Measurements from ENCODE around the gene DLG2.

DNA sequence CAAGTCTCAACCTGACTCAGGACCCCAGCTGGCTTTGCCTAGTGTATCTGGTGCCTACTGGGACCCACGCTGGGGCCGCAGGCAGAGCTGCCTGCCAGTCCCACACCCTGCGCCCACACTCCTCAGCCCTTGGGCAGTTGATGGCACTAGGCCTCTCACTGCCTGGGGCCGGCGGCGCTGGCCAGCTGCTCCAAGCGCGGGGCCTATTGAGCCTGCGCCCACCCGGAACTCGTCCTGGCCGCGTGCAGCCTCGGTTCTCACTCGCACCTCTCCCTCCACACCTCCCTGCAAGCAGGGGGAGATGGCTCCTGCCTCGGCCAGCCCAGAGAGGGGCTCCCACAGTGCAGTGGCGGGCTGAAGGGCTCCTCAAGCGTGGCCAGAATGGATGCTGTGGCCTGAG, 1432.4 kb downstream of the DLG2 start:
- TF ChIP-seq CTCF (IDR thresholded peaks at IDR 0.05) = no peak
- TF ChIP-seq POLR2A (IDR thresholded peaks at IDR 0.05; ENCODE audit: low read depth) = no peak
- no peak for TF ChIP-seq EP300 (IDR thresholded peaks at IDR 0.05)
